Astrocyte (in vitro differentiated cells and primary cell): ENCODE measurements around the gene GRIN3B.

Experiments
- EZH2 ChIP-seq: IDR thresholded peaks from 2 replicates; pipeline ENCODE4 v1.6.1; 2012; ENCODE audit warnings: mild to moderate bottlenecking, low read length, inconsistent platforms; ENCODE audit not compliant: insufficient read depth
- TF ChIP-seq, protein P1 (sequence below): IDR thresholded peaks from 2 replicates; pipeline ENCODE4 v1.5.1; 2011; ENCODE audit warnings: low read depth, mild to moderate bottlenecking, inconsistent platforms, low read length, moderate library complexity; ENCODE audit not compliant: insufficient read depth

- TF ChIP-seq EZH2: no peak
- TF ChIP-seq, protein P1, sequence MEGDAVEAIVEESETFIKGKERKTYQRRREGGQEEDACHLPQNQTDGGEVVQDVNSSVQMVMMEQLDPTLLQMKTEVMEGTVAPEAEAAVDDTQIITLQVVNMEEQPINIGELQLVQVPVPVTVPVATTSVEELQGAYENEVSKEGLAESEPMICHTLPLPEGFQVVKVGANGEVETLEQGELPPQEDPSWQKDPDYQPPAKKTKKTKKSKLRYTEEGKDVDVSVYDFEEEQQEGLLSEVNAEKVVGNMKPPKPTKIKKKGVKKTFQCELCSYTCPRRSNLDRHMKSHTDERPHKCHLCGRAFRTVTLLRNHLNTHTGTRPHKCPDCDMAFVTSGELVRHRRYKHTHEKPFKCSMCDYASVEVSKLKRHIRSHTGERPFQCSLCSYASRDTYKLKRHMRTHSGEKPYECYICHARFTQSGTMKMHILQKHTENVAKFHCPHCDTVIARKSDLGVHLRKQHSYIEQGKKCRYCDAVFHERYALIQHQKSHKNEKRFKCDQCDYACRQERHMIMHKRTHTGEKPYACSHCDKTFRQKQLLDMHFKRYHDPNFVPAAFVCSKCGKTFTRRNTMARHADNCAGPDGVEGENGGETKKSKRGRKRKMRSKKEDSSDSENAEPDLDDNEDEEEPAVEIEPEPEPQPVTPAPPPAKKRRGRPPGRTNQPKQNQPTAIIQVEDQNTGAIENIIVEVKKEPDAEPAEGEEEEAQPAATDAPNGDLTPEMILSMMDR: no peak
These were observed 23.2 kb upstream of the GRIN3B start for GRCh38 chr19:977058-977464.
